ENCODE results near the gene BRD2. TPM values are rescaled to one million over a fixed set of nuclear protein-coding genes. Genes with fewer than 3 reads are reported as not detected.

BRD2 gene
- total and polyA plus RNA-seq, 9 of the 15 experiments (the other 6 are each of a cell fraction or from before 2014, with no cell fraction given): 19.0 to 252 (median 181) TPM

GRCh38 chr6:32932132-32932868 is 36.1 kb upstream of the BRD2 start (continued):
- TF ChIP-seq ZNF274 (IDR thresholded peaks at IDR 0.05; ENCODE audit: borderline replicate concordance, low read depth, low read length): no peak
- TF ChIP-seq NR3C1 (CRISPR knock-in tag; IDR thresholded peaks at IDR 0.05): no peak
- no peak for TF ChIP-seq RB1 (IDR thresholded peaks at IDR 0.05; ENCODE audit: low read depth)
- TF ChIP-seq ZBTB26 (CRISPR knock-in tag; IDR thresholded peaks at IDR 0.05): peak; percentile 87; the same call in 1 of the 2 replicates
- TF ChIP-seq SRF (CRISPR knock-in tag; IDR thresholded peaks at IDR 0.05): 0 out of 4 replicates have a peak, but pooled peaks of 1 of the 2 experiments have one; percentile 59
- TF ChIP-seq SMC3 (conservative IDR thresholded peaks at IDR 0.05; ENCODE audit: insufficient read depth, low read depth, low read length): no peak
- TF ChIP-seq PYGO2 (tag; IDR thresholded peaks at IDR 0.05): no peak
- TF ChIP-seq ZNF124 (CRISPR knock-in tag; IDR thresholded peaks at IDR 0.05): no peak
- TF ChIP-seq PHTF2 (CRISPR knock-in tag; IDR thresholded peaks at IDR 0.05): no peak
- TF ChIP-seq CHD1 (IDR thresholded peaks at IDR 0.05; ENCODE audit: low read length): no peak
- TF ChIP-seq ZNF253 (CRISPR knock-in tag; conservative IDR thresholded peaks at IDR 0.05): no peak
- no peak for TF ChIP-seq THAP7 (CRISPR knock-in tag; IDR thresholded peaks at IDR 0.05)

Measured in K562 (cell line).